H1 (cell line): Measurements from ENCODE around the gene LILRA1. TPM values are rescaled to one million over a fixed set of nuclear protein-coding genes. Genes with fewer than 3 reads are reported as not detected.

Experiments used
- FOSL1 ChIP-seq: IDR thresholded peaks from 2 replicates; pipeline ENCODE4 v1.6.1; 2011; ENCODE audit warnings: mild to moderate bottlenecking, low read depth, low read length, moderate library complexity; ENCODE audit not compliant: insufficient read depth
- RNF2 ChIP-seq: fragments of 200-900, 300-1000 bp; sonication (generic); IDR thresholded peaks from 2 replicates; pipeline ENCODE4 v1.7.1; 2016; ENCODE audit warnings: borderline replicate concordance, low read depth, mild to moderate bottlenecking, antibody characterized with exemption, low read length; ENCODE audit not compliant: poor library complexity, severe bottlenecking; ENCODE audit errors: missing control alignments
- TCF12 ChIP-seq: IDR thresholded peaks from 2 replicates; pipeline ENCODE4 v1.6.1; 2011; ENCODE audit warnings: low read depth, mild to moderate bottlenecking, low read length
- polyA plus RNA-seq, 7 experiments: library from polyadenylated mRNA; depleted of rRNA in 3 of 7; stranded (reverse) in 5 of 7; unstranded in 2 of 7; fragments of >200 nt in 5 of 7; fragments of 200-250 nt in 2 of 7; gene quantifications; 1 replicate in 5 of 7; 2 replicates in 1 of 7; 4 replicates in 1 of 7; pipeline versions ENCODE4 v1.2.1 to v1.2.3, GENCODE V29; 2011 to 2013; ENCODE audit warnings: missing spikeins in 2 of 7, mixed read lengths in 2 of 7
- total RNA-seq: library from RNA; stranded (reverse); fragmentation: NEBNext Ultra II Directional; extraction: Animal tissue kit (Norgen Biotek cat#: 25700); gene quantifications from 2 replicates; pipeline ENCODE4 v1.2.1, GENCODE V29; 2021

LILRA1 gene
- total and polyA plus RNA-seq, 2 of the 8 experiments (the other 6 are each of a cell fraction or from before 2014, with no cell fraction given): not detected

- TF ChIP-seq FOSL1 (no peak), RNF2 (no peak), TCF12 (no peak)
- TF ChIP-seq, all 59 proteins: peak for 0
Observed at GRCh38 chr19:54554896-54555295, 38.5 kb upstream of the LILRA1 start (continued).
